ENCODE data around the gene ANOS1.

GRCh38 chrX:8711401-8711800 lies 20.5 kb downstream of the ANOS1 start:
- TF ChIP-seq CTCF (IDR thresholded peaks at IDR 0.05): no peak
- no peak for TF ChIP-seq POLR2A (IDR thresholded peaks at IDR 0.05)
